GM23338 (cell line): ENCODE data around the gene MRPL24. TPM values are rescaled to one million over a fixed set of nuclear protein-coding genes. Genes with fewer than 3 reads are reported as not detected.

Experiments
- ATAC-seq: fragments of 200-7000 bp; cut with Tn5 transposase; 3 replicates; pipeline ENCODE4 v1.9.1; 2020
- DNase-seq: peaks from one replicate; pipeline ENCODE4 v3.0.0-alpha.2; 2015; ENCODE audit warnings: low spot score
- H2AFZ ChIP-seq: fragments of 200-600 bp; sonication (generic); 2 replicates; pipeline ENCODE4 v1.8.0; 2016; ENCODE audit warnings: antibody characterized with exemption, mild to moderate bottlenecking, moderate library complexity
- H3F3A ChIP-seq: fragments of 200-600 bp; sonication (generic); replicated peaks from 2 replicates; pipeline ENCODE4 v1.8.0; 2017; ENCODE audit warnings: antibody characterized with exemption, mixed run types, low read depth
- H3K27ac ChIP-seq: fragments of 200-600 bp; sonication (generic); 2 replicates; pipeline ENCODE4 v1.6.1; 2016; ENCODE audit warnings: low read depth
- H3K27me3 ChIP-seq: fragments of 200-600 bp; sonication (generic); 2 replicates; pipeline ENCODE4 v1.8.0; 2016; ENCODE audit warnings: mild to moderate bottlenecking, mixed run types, moderate library complexity; ENCODE audit not compliant: insufficient read depth
- H3K36me3 ChIP-seq: fragments of 200-600 bp; sonication (generic); 2 replicates; pipeline ENCODE4 v1.8.0; 2016; ENCODE audit warnings: mild to moderate bottlenecking; ENCODE audit not compliant: insufficient read depth
- H3K4me1 ChIP-seq: fragments of 200-600 bp; sonication (generic); 2 replicates; pipeline ENCODE4 v1.8.0; 2016; ENCODE audit warnings: mild to moderate bottlenecking, moderate library complexity; ENCODE audit not compliant: insufficient read depth
- H3K4me2 ChIP-seq: fragments of 200-600 bp; sonication (generic); 2 replicates; pipeline ENCODE4 v1.7.1; 2017; ENCODE audit warnings: mixed run types
- H3K4me3 ChIP-seq: fragments of 200-600 bp; sonication (generic); 2 replicates; pipeline ENCODE4 v1.6.1; 2016; ENCODE audit warnings: mixed run types
- H3K79me2 ChIP-seq: fragments of 200-600 bp; sonication (generic); replicated peaks from 2 replicates; pipeline ENCODE4 v1.8.0; 2017; ENCODE audit warnings: mild to moderate bottlenecking; ENCODE audit not compliant: insufficient read depth
- H3K9me2 ChIP-seq: fragments of 200-600 bp; sonication (generic); 2 replicates; pipeline ENCODE4 v1.8.0; 2017; ENCODE audit not compliant: insufficient read depth
- H4K20me1 ChIP-seq: fragments of 200-600 bp; sonication (generic); replicated peaks from 2 replicates; pipeline ENCODE4 v1.8.0; 2017; ENCODE audit warnings: mild to moderate bottlenecking; ENCODE audit not compliant: insufficient read depth
- H3K27ac Mint-ChIP-seq: 2 replicates; pipeline ENCODE4 v1.8.0; 2020; ENCODE audit warnings: inconsistent platforms, mild to moderate bottlenecking, moderate library complexity, mixed read lengths
- H3K27me3 Mint-ChIP-seq: 3 replicates; pipeline ENCODE4 v1.8.0; 2022; ENCODE audit warnings: low read depth, mild to moderate bottlenecking, moderate library complexity, mixed read lengths, inconsistent platforms; ENCODE audit not compliant: insufficient read depth, poor library complexity
- H3K36me3 Mint-ChIP-seq: 3 replicates; pipeline ENCODE4 v1.8.0; 2021; ENCODE audit warnings: low read depth, mild to moderate bottlenecking, inconsistent platforms, moderate library complexity, mixed read lengths
- H3K4me1 Mint-ChIP-seq: 3 replicates; pipeline ENCODE4 v1.8.0; 2020; ENCODE audit warnings: mild to moderate bottlenecking, inconsistent platforms, mixed read lengths
- H3K4me3 Mint-ChIP-seq: 3 replicates; pipeline ENCODE4 v1.8.0; 2021; ENCODE audit warnings: moderate library complexity, mild to moderate bottlenecking, inconsistent platforms, mixed read lengths
- H3K9me3 Mint-ChIP-seq: 3 replicates; pipeline ENCODE4 v1.8.0; 2020; ENCODE audit warnings: moderate library complexity, mild to moderate bottlenecking, inconsistent platforms, mixed read lengths
- CREB1 ChIP-seq: fragments of 250-450 bp; sonication (Bioruptor Pico); IDR thresholded peaks from 2 replicates; pipeline ENCODE4 v1.5.0; 2020; ENCODE audit warnings: low read depth, mild to moderate bottlenecking, moderate library complexity
- EZH2phosphoT487 ChIP-seq: fragments of 200-600 bp; sonication (generic); IDR thresholded peaks from one replicate; pipeline ENCODE4 v1.8.1; 2018; ENCODE audit warnings: antibody characterized with exemption; ENCODE audit not compliant: unreplicated experiment
- POLR2AphosphoS5 ChIP-seq: IDR thresholded peaks from 2 replicates; pipeline ENCODE4 v1.6.1; 2016; ENCODE audit warnings: antibody characterized with exemption, low read depth
- REST ChIP-seq: IDR thresholded peaks from one replicate; pipeline ENCODE4 v1.6.1; 2018; ENCODE audit warnings: antibody characterized with exemption; ENCODE audit not compliant: unreplicated experiment
- ZNF114 ChIP-seq: fragments of 250-450 bp; sonication (Bioruptor Pico); IDR thresholded peaks from 2 replicates; pipeline ENCODE4 v1.5.0; 2020; ENCODE audit warnings: mild to moderate bottlenecking, moderate library complexity
- ZNF462 ChIP-seq: fragments of 250-450 bp; sonication (Bioruptor Pico); IDR thresholded peaks from 2 replicates; pipeline ENCODE4 v1.5.0; 2020; ENCODE audit warnings: mild to moderate bottlenecking, moderate library complexity
- polyA plus RNA-seq: library from polyadenylated mRNA; unstranded; fragments of >200 nt; fragmentation: Nextera tagmentation; extraction: Ambion mirVana; gene quantifications from 2 replicates; pipeline ENCODE4 v1.2.1, GENCODE V29; 2016
- total RNA-seq: library from RNA; depleted of rRNA; stranded (reverse); fragments of >200 nt; shearing (Covaris generic); gene quantifications from 2 replicates; pipeline ENCODE4 v1.2.3, GENCODE V29; 2014

Gene MRPL24
- total and polyA plus RNA-seq, 2 experiments from 2014 or later: 18.8 to 45.7 TPM

GRCh38 chr1:156717351-156717750 is 23.5 kb downstream of the MRPL24 start (continued):
- no peak for TF ChIP-seq ZNF462 (CRISPR knock-in tag)
- TF ChIP-seq ZNF114 (CRISPR knock-in tag): no peak
- TF ChIP-seq EZH2phosphoT487: no peak
- no peak for TF ChIP-seq CREB1 (CRISPR knock-in tag)
- no peak for TF ChIP-seq POLR2AphosphoS5

- 0 out of 2 replicates have a peak, but pooled peaks cover 4% of the 10 kb centered on the region for H3F3A ChIP-seq
- no peaks in the 10 kb centered on the region; the same call in 2 of the 3 replicates for H3K9me3 Mint-ChIP-seq
- no peak overlapping the region for H3K27ac ChIP-seq
- peaks cover 6% of the 10 kb centered on the region; the same call in 1 of the 3 replicates for H3K36me3 Mint-ChIP-seq
- H3K4me1 ChIP-seq: peaks cover 37% of the 10 kb centered on the region
- 0 out of 2 replicates have a peak, but pooled peaks cover 3% of the 10 kb centered on the region for H3K27me3 ChIP-seq
- H2AFZ ChIP-seq: no peak overlapping the region
- no peak overlapping the region for H3K4me2 ChIP-seq
- no peak for DNase-seq
- no peaks in the 10 kb centered on the region for H3K9me2 ChIP-seq
- H4K20me1 ChIP-seq: peaks cover 8% of the 10 kb centered on the region; the same call in 1 of the 2 replicates
- no peaks in the 10 kb centered on the region for H3K79me2 ChIP-seq
- H3K27me3 Mint-ChIP-seq: peaks cover 3% of the 10 kb centered on the region
- H3K4me3 ChIP-seq: no peak overlapping the region
- no peaks in the 10 kb centered on the region for H3K36me3 ChIP-seq
- ATAC-seq: no peak
- H3K27ac Mint-ChIP-seq: no peak overlapping the region
- peaks cover 38% of the 10 kb centered on the region for H3K4me1 Mint-ChIP-seq
- H3K4me3 Mint-ChIP-seq: no peak overlapping the region
- TF ChIP-seq ZNF462 (CRISPR knock-in tag): no peak
- TF ChIP-seq REST: no peak
- no peak for TF ChIP-seq ZNF114 (CRISPR knock-in tag)
Measured at GRCh38 chr1:156714830-156715229, 26.1 kb downstream of the MRPL24 start.
